Cardiac atrium fibroblast (primary cell): ENCODE measurements around the gene SSTR5. TPM values are rescaled to one million over a fixed set of nuclear protein-coding genes. Genes with fewer than 3 reads are reported as not detected.

Experiments used
- total RNA-seq: library from RNA; depleted of rRNA; stranded (reverse); fragments of >200 nt; gene quantifications from 2 replicates; pipeline ENCODE4 v1.2.3, GENCODE V29; 2015

SSTR5 gene
- total RNA-seq, result 1.4 TPM in 1 of 2 replicates, not detected in the other

DNA sequence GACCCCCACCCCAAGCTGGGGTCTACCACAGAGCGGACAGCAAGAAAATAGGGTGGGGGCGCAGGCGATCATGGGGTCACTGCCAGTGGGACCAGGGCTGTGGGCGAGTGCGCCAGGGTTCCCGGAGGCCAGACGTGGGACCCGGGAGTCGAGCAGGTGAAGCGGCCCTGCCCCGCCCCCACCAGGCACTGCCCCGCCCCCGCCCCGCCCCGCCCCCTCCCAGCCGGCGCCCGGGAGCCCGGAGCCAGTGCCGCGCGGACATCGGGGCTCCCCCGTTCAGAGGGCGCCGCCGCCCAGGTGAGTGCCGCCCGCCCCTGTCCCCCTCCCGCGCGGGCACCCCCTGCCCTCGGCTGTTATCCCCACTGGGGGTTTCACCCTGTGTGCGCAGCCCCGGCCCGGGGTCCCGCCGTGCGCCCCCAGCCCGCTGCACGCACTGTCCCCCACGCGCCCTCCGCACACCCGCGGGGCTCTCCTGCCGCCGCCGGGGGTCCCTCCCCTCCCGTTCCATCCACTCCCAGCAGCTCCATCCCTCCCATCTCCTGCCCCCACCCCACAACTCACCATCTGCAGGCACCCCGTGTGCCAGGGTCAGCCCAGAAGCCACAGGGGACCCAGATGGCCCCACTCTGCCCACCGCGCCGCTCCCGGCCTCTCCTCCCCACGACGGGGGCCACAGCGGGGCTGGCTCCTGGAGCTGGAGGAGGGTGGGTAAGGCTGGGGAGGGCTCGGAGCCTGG, at the start of gene SSTR5:
SSTR5 (plus strand) TSS at position 222 of the 736 bp plus-strand sequence. CDS start 6,122 bp downstream, outside the sequence.

DNA sequence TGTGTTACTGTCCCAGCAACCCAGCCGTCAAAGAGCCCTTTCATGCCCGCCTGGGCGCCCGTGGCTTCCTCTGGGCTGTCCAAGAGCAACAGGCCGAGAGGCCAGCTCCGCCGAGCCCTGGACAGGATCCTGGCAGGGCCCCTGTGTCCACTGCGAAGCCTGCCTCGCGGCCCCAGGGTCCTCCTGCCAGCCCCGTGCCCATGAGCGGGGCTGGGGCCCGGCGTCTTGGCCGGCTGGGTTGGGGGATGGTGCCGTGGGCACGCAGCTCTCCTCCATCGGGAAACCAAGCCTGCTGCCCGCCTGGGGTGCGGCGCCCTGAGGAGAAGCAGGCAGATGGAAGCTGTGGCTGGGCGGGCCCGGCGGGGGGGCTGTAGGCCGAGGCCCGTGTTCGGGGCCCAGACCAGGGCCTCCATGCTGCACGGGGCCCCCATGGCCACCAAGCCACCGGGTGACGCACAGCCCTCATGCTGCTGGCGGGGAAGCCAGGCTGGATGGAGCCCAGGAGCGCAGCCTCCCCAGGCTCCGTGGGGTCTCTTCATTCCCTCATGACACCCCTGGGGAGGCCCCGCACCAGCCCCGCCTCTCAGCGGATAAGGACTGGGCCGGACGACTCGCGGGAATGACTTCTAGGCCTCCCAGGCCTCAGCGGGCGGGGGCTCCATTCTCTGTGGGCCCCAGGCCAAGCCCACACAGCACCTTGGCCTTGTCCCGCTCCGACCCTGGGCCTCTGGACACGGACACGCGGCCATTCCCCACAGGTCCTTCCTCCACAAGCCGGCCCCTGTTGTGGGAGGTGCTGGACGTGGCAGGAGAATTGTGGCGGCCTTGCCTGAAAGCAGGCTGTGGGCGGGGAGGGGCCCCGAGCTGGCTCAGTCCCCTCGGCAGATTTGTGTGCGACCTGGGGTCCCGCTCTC, 23.9 kb downstream of the SSTR5 start, which contains the start of gene C1QTNF8:
C1QTNF8 (minus strand) TSS at position 76 of the 914 bp plus-strand sequence. CDS start 1,322 bp downstream, outside the sequence.

Other genes with a start within 250 kb of the SSTR5 start
- 12.1 and 38.6 TPM in 2 replicates for gene LMF1, start 101.8 kb upstream of the SSTR5 start, total RNA-seq
- gene SOX8, start 91.0 kb upstream of the SSTR5 start, total RNA-seq, result 2.8 and 5.4 TPM in 2 replicates
- not detected in 2 replicates for gene C1QTNF8, start 23.5 kb downstream of the SSTR5 start, total RNA-seq
- gene CACNA1H, start 80.4 kb downstream of the SSTR5 start, total RNA-seq, result 0.81 and 1.1 TPM in 2 replicates
- gene TPSG1, start 152.5 kb downstream of the SSTR5 start, total RNA-seq, result not detected in 2 replicates
- gene TPSB2, start 157.4 kb downstream of the SSTR5 start, total RNA-seq, result not detected in 2 replicates
- gene TPSAB1, start 168.0 kb downstream of the SSTR5 start, total RNA-seq, result not detected in 2 replicates
- gene TPSD1, start 183.3 kb downstream of the SSTR5 start, total RNA-seq, result not detected in 2 replicates
- gene UBE2I, start 236.9 kb downstream of the SSTR5 start, total RNA-seq, result 38.5 and 48.8 TPM in 2 replicates